ENCODE data around the gene PTPRM. TPM values are rescaled to one million over a fixed set of nuclear protein-coding genes. Genes with fewer than 3 reads are reported as not detected.

PTPRM gene
- polyA plus RNA-seq, 1 of the 3 experiments (the other 2 are of a cell fraction), result 16.0 TPM

DNA sequence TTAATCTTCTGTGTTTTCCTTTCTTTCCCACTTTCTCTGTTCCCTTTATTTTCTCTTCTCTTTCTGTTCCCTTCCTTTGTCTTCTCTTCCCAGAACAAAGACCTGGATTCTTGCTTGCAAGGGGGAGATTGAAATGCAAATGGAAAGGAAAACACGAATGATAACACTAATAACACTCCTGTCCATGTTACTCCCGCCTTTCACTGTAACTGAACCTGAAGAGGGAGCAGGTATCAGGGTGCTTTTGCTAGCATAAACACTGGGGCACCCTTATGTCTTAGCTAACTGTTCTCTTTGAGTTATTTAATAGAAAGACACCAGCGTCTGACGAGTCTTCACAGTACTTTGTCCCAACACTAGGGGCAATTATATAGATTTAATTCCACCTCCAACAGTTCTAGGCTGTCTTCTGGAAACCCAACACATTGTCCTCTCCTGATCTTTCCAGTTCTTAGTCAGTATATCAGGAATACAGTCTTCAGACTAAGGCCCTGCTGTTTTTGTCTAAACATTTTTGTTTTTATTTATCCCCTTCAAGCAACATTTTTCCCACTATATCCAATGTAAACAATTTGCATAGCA is 99.2 kb downstream of the PTPRM start:
- Histone ChIP-seq H3K4me1 (ENCODE audit: control insufficient read depth in 1 of 2, insufficient read depth in 2 of 2, low read depth in 1 of 2, low read length in 1 of 2) (no peaks in the 10 kb centered on the region; a peak in 1 of 4 replicates), H3K36me3 (replicated peaks in 1 of 2; ENCODE audit: control insufficient read depth in 1 of 2, insufficient read depth in 2 of 2, low read length in 1 of 2) (no peaks in the 10 kb centered on the region), H2AFZ (ENCODE audit: low read depth) (no peak overlapping the region), H3K4me2 (no peak overlapping the region), H4K20me1 (ENCODE audit: insufficient read depth) (no peaks in the 10 kb centered on the region), H3K9me3 (no peaks in the 10 kb centered on the region), H3F3A (replicated peaks; ENCODE audit: insufficient read depth) (no peaks in the 10 kb centered on the region), H3K4me3 (ENCODE audit: low read depth in 2 of 2, low read length in 1 of 2) (no peak overlapping the region), H3K27me3 (ENCODE audit: insufficient read depth) (no peaks in the 10 kb centered on the region), H3K79me2 (ENCODE audit: insufficient read depth) (no peaks in the 10 kb centered on the region), H3K9me2 (no peaks in the 10 kb centered on the region), H3K9ac (no peak overlapping the region), H3K27ac (ENCODE audit: low read depth in 2 of 2, low read length in 1 of 2) (no peak overlapping the region)
- DNase-seq, result no peak
- no peak for TF ChIP-seq TEAD4 (IDR thresholded peaks at IDR 0.05; ENCODE audit: borderline replicate concordance, insufficient read depth)
- no peak for TF ChIP-seq YY1 (IDR thresholded peaks at IDR 0.05; ENCODE audit: low read depth)
- TF ChIP-seq, protein P1, sequence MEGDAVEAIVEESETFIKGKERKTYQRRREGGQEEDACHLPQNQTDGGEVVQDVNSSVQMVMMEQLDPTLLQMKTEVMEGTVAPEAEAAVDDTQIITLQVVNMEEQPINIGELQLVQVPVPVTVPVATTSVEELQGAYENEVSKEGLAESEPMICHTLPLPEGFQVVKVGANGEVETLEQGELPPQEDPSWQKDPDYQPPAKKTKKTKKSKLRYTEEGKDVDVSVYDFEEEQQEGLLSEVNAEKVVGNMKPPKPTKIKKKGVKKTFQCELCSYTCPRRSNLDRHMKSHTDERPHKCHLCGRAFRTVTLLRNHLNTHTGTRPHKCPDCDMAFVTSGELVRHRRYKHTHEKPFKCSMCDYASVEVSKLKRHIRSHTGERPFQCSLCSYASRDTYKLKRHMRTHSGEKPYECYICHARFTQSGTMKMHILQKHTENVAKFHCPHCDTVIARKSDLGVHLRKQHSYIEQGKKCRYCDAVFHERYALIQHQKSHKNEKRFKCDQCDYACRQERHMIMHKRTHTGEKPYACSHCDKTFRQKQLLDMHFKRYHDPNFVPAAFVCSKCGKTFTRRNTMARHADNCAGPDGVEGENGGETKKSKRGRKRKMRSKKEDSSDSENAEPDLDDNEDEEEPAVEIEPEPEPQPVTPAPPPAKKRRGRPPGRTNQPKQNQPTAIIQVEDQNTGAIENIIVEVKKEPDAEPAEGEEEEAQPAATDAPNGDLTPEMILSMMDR (IDR thresholded peaks at IDR 0.05), result no peak
- no peak for TF ChIP-seq FOSL2 (IDR thresholded peaks at IDR 0.05; ENCODE audit: borderline replicate concordance, low read depth)
- no peak for TF ChIP-seq SMC3 (IDR thresholded peaks at IDR 0.05; ENCODE audit: low read depth, low read length)
- no peak for TF ChIP-seq RCOR1 (IDR thresholded peaks at IDR 0.05; ENCODE audit: low read length)
- TF ChIP-seq MEF2A (IDR thresholded peaks at IDR 0.05; ENCODE audit: borderline replicate concordance, low read depth), result no peak
- no peak for TF ChIP-seq FOXM1 (IDR thresholded peaks at IDR 0.05; ENCODE audit: low read depth)
- TF ChIP-seq EP300 (IDR thresholded peaks at IDR 0.05; ENCODE audit: borderline replicate concordance in 1 of 2, low read depth in 1 of 2, low read length in 1 of 2), result no peak
- TF ChIP-seq TAF1 (IDR thresholded peaks at IDR 0.05; ENCODE audit: borderline replicate concordance, low read depth, low read length), result no peak
- TF ChIP-seq SIN3A (IDR thresholded peaks at IDR 0.05; ENCODE audit: borderline replicate concordance, low read depth, low read length), result no peak
- TF ChIP-seq, protein P2, sequence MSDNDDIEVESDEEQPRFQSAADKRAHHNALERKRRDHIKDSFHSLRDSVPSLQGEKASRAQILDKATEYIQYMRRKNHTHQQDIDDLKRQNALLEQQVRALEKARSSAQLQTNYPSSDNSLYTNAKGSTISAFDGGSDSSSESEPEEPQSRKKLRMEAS (IDR thresholded peaks at IDR 0.05; ENCODE audit: low read depth), result no peak
- TF ChIP-seq FOXJ3 (CRISPR knock-in tag; IDR thresholded peaks at IDR 0.05), result no peak
- TF ChIP-seq CHD2 (IDR thresholded peaks at IDR 0.05; ENCODE audit: low read length, partially characterized antibody), result no peak
- 31% methylated on average over 4 of the region's 4 CpGs for WGBS (ENCODE audit: low lambda C conversion rate)
- ChIA-PET CTCF (no interaction called here), POLR2A (no interaction called here)

DNA sequence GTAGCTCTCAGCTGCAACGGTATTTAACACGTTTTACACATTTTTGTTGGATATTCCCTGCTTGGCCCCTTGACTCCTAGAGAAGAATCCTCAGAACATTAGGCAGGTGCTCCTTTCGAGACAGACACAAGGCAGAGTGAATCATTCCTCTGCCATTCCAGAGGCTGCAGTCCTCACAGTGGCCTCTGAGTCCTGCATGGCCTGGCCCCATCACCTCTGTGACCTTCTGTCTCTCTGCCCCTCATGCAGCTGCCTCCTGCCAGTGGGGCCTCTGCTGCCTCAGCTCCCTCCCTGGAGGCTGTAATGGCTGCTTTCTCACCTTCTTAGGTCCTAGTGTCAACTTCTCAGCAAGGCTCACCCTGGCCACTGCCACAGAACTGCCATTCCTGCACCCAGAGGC is 101.3 kb downstream of the PTPRM start:
- Histone ChIP-seq H3K27me3 (ENCODE audit: insufficient read depth) (no peaks in the 10 kb centered on the region), H4K20me1 (ENCODE audit: insufficient read depth) (no peaks in the 10 kb centered on the region), H3K79me2 (ENCODE audit: insufficient read depth) (no peaks in the 10 kb centered on the region), H3K36me3 (replicated peaks in 1 of 2; ENCODE audit: control insufficient read depth in 1 of 2, insufficient read depth in 2 of 2, low read length in 1 of 2) (no peaks in the 10 kb centered on the region), H3K4me3 (ENCODE audit: low read depth in 2 of 2, low read length in 1 of 2) (no peak overlapping the region), H3F3A (replicated peaks; ENCODE audit: insufficient read depth) (no peaks in the 10 kb centered on the region), H3K9ac (no peak overlapping the region), H3K4me1 (ENCODE audit: control insufficient read depth in 1 of 2, insufficient read depth in 2 of 2, low read depth in 1 of 2, low read length in 1 of 2) (no peaks in the 10 kb centered on the region; a peak in 1 of 4 replicates), H2AFZ (ENCODE audit: low read depth) (no peak overlapping the region), H3K9me3 (no peaks in the 10 kb centered on the region), H3K9me2 (no peaks in the 10 kb centered on the region), H3K4me2 (no peak overlapping the region), H3K27ac (ENCODE audit: low read depth in 2 of 2, low read length in 1 of 2) (no peak overlapping the region)
- 38% methylated on average over 3 of the region's 3 CpGs for WGBS (ENCODE audit: low lambda C conversion rate)
- CTCF ChIA-PET, result interaction anchor here (1.1 kb wide), 1 partner anchor 396 kb away, joined by 3 read pairs; no protein-coding TSS in a partner anchor
- no peak for DNase-seq
- POLR2A ChIA-PET, result no interaction called here
- TF ChIP-seq TCF12 (IDR thresholded peaks at IDR 0.05) (no peak), CHD2 (IDR thresholded peaks at IDR 0.05; ENCODE audit: low read length, partially characterized antibody) (no peak), SIN3A (IDR thresholded peaks at IDR 0.05; ENCODE audit: borderline replicate concordance, low read depth, low read length) (no peak), NFIC (IDR thresholded peaks at IDR 0.05; ENCODE audit: borderline replicate concordance) (no peak), RCOR1 (IDR thresholded peaks at IDR 0.05; ENCODE audit: low read length) (no peak), RXRA (IDR thresholded peaks at IDR 0.05; ENCODE audit: borderline replicate concordance, low read depth) (no peak), TAF1 (IDR thresholded peaks at IDR 0.05; ENCODE audit: borderline replicate concordance, low read depth, low read length) (no peak), RAD21 (IDR thresholded peaks at IDR 0.05; ENCODE audit: low read length) (no peak)
- TF ChIP-seq, protein P3, sequence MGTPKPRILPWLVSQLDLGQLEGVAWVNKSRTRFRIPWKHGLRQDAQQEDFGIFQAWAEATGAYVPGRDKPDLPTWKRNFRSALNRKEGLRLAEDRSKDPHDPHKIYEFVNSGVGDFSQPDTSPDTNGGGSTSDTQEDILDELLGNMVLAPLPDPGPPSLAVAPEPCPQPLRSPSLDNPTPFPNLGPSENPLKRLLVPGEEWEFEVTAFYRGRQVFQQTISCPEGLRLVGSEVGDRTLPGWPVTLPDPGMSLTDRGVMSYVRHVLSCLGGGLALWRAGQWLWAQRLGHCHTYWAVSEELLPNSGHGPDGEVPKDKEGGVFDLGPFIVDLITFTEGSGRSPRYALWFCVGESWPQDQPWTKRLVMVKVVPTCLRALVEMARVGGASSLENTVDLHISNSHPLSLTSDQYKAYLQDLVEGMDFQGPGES (IDR thresholded peaks at IDR 0.05; ENCODE audit: low read depth, low read length), result no peak
- TF ChIP-seq, protein P4, sequence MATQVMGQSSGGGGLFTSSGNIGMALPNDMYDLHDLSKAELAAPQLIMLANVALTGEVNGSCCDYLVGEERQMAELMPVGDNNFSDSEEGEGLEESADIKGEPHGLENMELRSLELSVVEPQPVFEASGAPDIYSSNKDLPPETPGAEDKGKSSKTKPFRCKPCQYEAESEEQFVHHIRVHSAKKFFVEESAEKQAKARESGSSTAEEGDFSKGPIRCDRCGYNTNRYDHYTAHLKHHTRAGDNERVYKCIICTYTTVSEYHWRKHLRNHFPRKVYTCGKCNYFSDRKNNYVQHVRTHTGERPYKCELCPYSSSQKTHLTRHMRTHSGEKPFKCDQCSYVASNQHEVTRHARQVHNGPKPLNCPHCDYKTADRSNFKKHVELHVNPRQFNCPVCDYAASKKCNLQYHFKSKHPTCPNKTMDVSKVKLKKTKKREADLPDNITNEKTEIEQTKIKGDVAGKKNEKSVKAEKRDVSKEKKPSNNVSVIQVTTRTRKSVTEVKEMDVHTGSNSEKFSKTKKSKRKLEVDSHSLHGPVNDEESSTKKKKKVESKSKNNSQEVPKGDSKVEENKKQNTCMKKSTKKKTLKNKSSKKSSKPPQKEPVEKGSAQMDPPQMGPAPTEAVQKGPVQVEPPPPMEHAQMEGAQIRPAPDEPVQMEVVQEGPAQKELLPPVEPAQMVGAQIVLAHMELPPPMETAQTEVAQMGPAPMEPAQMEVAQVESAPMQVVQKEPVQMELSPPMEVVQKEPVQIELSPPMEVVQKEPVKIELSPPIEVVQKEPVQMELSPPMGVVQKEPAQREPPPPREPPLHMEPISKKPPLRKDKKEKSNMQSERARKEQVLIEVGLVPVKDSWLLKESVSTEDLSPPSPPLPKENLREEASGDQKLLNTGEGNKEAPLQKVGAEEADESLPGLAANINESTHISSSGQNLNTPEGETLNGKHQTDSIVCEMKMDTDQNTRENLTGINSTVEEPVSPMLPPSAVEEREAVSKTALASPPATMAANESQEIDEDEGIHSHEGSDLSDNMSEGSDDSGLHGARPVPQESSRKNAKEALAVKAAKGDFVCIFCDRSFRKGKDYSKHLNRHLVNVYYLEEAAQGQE (IDR thresholded peaks at IDR 0.05; ENCODE audit: low read depth, low read length), result no peak
- TF ChIP-seq, protein P5, sequence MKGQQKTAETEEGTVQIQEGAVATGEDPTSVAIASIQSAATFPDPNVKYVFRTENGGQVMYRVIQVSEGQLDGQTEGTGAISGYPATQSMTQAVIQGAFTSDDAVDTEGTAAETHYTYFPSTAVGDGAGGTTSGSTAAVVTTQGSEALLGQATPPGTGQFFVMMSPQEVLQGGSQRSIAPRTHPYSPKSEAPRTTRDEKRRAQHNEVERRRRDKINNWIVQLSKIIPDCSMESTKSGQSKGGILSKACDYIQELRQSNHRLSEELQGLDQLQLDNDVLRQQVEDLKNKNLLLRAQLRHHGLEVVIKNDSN (IDR thresholded peaks at IDR 0.05; ENCODE audit: borderline replicate concordance, low read depth), result no peak
